NCI-H2171 treated with DMSO at 0.1 percent for 48 hours (cell line): ENCODE data around the gene RFC1.
"Not testable (repeated sequence)": the region's sequence is repeated elsewhere in the genome, so short reads cannot be mapped to it uniquely, and the experiment has no call there.

Experiments
- DNase-seq: peaks from one replicate; lab custom pipeline; 2025; lab: John Stamatoyannopoulos, UW

Gene RFC1

DNA sequence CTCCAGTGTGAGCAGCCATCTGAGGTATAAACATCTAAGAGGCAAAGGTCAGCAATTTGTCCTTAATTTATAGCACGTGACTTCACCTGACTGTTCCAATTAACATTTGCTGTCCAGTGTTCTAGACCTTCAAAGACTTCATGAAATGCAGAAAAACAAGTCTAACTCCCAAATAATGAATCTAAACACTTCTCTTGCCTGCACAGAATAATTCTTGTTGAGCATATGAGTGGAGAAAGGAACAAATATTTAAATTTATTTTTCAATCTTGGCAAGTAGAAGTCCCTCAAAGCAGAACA lies 12.0 kb downstream of the RFC1 start:
- no peak for DNase-seq

- no peak for DNase-seq
Observed at GRCh38 chr4:39353478-39354253, 12.5 kb downstream of the RFC1 start.

DNA sequence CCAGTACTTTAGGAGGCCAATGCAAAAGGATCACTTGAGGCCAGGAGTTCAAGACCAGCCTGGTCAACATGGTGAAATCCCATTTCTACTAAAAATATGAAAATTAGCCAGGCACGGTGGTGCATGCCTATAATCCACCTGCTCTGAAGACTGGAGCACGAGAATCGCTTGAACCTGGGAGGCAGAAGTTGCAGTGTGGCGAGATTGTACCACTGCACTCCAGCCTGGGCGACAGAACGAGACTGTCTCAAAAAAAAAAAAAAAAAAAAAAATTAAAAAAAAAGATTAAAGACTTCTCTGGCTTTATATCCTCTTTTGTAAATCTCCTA lies 13.0 kb downstream of the RFC1 start:
- DNase-seq, result not testable (repeated sequence)

DNA sequence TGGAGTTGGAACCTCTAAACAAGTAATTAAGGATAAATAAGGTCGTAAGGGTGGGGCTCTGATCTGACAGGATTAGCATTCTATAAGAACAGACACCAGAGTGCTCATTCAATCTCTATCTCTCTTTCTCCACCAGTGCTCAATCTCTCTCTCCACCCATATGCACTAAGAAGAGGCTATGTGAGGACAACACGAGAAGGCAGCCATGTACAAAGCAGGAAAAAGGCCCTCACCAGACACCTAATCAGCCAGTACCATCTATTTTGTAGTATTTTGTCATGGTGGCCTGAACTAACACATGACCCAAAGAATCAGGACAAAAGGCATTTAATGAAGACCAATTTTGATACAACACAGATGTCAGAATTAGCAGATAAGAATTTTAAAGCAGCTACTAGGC lies 16.8 kb downstream of the RFC1 start:
- DNase-seq, result no peak

GRCh38 chr4:39348371-39349315 lies 17.5 kb downstream of the RFC1 start:
- no peak for DNase-seq

DNA sequence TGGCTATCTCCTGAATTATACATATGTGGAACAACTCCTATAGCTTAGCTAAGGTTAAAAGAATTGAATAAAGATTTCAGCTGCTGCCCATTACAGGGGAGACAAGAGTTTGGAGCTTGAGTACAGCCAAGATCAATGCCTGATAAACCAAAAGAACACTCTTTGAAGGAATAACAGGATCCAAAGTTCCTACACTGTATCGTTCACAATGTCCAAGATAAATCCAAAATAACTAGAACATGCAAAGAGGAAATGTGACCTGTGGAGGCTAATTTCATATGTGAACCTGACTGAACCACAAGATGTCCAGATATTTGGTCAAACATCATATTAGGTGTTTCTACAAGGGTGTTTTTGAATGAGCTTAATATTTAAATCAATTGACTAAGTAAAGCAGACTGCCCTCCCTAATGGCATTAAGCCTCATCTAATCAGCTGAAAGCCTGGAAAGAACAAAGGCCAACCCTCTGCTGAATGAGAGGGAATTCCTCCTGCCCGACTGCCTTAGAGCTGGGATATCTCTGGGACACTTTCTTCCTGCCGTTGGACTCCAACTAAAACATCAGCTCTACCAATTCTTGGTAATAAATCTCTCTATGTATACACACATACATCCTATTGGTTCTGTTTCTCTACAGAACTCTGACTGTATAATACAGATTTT lies 19.2 kb downstream of the RFC1 start:
- no peak for DNase-seq

GRCh38 chr4:39342731-39343130 lies 23.4 kb downstream of the RFC1 start:
- no peak for DNase-seq

DNA sequence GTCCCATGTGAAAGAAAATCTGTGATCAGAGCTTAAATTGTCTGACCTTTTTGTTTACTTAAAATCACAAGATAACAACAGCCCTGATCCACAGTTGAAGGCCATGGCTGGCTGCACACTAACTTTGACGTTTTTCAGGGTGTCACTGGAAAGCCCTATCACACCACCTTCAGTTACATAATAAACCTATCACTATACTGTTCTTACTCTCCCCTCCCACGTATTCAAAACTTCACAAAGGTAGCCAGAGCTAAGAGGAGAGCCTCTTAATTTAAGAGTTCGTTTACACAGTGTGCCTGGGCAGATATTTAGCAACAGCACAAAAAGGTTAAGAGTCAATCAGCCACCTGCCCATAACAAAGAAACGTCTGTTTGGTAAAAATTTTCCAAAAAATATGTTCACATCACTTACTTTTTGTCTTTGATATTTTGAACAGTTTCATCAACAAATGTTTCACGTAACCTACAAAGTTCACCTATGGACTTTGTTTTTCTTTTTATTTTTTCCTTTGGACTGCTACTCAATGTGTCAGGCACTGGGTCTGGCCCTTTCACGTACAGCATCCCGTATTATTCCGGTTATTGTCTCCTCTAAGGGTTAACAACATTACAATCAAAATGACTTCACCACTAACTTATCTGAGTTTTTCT lies 25.0 kb downstream of the RFC1 start:
- no peak for DNase-seq

DNA sequence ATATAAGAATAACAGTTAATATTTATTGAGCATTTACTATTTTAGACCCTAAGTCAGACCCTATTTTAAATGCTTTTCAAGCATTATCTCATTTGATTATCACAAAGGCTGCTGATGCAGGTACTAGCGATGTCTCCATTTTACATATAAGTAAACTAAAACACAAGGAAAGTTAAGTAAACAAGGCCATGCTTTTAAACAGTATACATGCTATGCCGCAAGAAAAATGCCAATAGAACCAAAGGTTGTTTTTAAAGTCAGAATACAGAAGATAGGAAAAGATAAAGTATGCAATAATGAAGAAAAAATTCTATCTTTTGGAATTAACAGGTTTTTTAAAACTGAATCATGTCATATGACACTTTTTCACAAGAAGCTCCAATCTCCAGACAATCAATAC lies 26.2 kb downstream of the RFC1 start:
- no peak for DNase-seq

GRCh38 chr4:39337841-39338240 lies 28.3 kb downstream of the RFC1 start:
- DNase-seq, result no peak

GRCh38 chr4:39335566-39335965 lies 30.6 kb downstream of the RFC1 start:
- DNase-seq, result no peak

GRCh38 chr4:39331191-39331590 lies 35.0 kb downstream of the RFC1 start:
- no peak for DNase-seq

DNA sequence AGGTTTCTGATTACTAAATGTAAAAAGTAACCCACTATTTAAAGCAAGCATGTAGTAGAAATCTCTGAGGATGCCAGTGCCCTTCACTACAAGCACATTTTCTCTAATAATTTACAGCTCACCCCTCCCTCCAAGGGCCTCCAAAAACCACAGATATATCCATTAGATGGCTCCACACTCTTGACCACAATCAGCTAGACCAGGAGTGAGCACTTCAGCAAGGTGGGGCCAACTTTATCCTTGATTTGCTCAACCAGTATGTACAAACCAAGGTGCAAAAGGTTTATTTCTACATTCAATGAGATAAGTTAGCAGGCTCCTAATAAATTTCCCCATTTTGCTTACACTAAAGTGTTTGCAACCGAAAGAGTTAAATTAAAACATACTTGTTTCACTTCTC lies 35.8 kb downstream of the RFC1 start:
- no peak for DNase-seq

DNA sequence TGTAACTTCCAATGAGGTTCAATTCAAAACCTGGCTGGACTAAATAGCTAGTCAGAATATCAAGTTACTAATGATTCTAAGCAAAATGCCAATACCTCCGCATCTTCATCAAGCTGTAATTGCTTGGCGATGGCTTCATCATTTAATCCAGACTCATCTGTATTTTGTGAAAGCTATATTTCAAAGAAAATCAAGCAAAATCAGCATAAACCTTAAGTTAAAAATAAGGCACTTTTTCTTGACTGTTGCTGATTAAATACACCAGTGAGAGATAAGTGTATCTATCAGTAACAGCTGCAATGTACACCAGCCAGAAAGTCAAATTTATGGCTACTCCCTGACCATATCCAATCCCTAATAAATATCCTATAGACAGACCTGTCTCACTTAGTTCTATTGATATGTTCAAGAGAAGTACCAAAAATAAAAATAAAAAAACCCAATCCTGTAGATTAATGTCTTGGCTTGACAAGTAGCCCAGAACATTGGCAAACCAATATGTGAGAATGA lies 39.6 kb downstream of the RFC1 start:
- DNase-seq, result no peak

DNA sequence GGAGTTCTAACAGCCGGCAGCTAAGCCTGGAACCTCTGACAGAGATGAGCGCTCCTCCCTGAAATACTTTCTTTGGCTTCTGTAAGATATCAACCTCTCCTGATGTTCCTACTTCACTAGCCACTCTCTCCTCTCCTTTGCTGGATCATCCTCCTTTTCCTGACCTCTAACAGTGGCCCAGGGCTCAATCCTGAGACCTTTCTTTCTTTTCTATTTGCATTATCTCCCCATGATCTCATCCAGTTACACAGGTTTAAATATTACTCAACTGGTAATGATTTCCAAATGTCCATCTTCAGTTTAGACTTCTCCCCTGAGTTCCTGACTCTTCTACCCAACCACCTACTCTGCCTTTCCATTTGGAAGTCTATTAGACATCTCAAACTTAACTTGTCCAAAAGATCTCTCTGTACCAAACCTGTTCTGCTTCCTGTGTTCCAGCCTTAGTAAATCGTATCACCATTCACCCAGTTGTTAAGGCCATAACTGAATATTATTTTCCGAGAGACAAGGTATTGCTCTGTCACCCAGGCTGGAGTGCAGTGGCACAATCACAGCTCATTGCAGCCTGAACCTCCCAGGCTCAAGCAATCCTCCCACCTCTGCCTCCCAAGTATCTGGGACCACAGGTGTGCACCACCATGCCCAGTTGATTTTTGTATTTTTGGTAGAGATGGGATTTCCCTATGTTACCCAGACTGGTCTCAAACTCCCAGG lies 41.1 kb downstream of the RFC1 start:
- no peak for DNase-seq

GRCh38 chr4:39324446-39324845 lies 41.7 kb downstream of the RFC1 start:
- no peak for DNase-seq

- no peak for DNase-seq
Observed at GRCh38 chr4:39323821-39324220, 42.3 kb downstream of the RFC1 start.

DNA sequence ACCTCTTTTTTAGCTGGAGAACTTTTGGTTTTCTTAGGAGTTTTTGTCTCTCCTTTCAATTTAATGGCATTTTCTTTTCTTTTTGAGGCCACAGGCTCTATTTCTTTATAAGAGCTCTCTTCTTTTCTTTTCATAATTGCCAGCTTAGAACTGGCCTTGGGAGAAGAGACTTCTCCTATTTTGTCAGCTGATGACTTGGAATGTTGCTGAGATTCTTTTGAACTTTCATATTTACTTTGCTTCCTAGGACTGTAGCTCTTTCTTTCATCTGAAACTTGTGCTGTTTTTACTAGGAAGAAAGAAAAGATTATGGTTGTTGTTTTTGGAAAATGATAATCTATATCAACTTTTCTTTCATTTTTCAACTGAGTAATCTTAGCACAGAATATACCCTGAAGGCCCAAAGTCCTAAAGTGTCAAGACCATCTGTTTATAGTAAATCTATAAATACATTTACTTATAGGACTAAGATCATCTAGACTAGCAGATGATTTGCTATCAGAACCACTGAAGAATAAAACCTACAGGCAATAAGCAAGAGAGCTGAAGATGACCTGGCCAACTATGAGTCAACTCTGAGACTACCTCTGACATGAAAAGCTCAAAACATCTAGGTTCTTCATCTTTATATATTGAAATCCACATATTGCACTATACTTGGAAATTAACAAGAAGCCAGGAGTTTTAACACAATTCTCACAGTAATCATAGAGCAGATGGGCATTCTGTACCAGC lies 45.6 kb downstream of the RFC1 start:
- DNase-seq, result no peak

DNA sequence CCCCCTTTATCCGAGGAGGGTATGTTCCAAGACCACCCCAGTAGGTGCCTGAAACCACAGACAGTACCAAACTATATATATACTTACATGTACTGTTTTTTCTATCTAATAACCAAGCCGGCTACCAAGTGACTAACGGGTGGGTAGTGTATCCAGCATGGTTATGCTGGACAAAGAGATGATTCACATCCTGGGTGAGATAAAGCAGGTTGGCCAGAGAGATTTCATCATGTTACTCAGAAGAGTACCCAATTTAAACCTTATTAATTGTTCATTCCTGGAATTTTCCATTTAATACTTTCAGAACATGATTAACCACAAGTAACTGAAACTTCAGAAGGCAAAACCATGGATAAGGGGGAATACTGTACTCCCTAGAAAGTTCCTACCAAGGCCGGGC lies 46.5 kb downstream of the RFC1 start:
- DNase-seq, result no peak

DNA sequence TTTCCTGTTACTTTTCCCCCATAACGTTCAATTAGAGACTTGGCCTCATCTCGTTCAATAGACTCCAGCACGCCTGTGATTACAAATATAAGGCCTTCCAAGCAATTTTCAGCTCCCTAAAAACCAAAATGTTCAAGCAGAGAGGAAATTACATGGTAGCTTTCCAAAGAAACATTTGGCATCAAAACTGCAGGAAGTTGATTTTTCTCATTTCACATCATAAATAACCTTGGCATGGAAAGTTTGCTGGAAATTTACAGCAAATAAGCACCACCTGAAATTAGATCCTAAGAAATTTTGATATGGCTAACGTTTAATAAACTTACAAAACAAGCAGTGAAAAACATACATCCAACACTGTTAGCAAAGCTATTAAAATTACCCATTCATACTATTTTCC lies 53.3 kb downstream of the RFC1 start:
- no peak for DNase-seq

- DNase-seq, result peak; percentile 84
Observed at GRCh38 chr4:39308611-39309010, 57.6 kb downstream of the RFC1 start.
